Measurements from ENCODE around the gene GH1. TPM values are rescaled to one million over a fixed set of nuclear protein-coding genes. Genes with fewer than 3 reads are reported as not detected.

Gene GH1
- polyA plus RNA-seq, 6 donors from 2014 or later: 1.8 TPM; not detected in 5

GRCh38 chr17:63950940-63951907 is 32.6 kb upstream of the GH1 start:
- H3K4me1 Mint-ChIP-seq: peaks cover 40 to 76% (median 59%) of the 10 kb centered on the region in 3 donors
- H3K9me3 Mint-ChIP-seq: peaks cover 0 to 1% (median 0%) of the 10 kb centered on the region in 7 donors
- ATAC-seq (ENCODE audit: low read depth in 2 of 2) (no peak), DNase-seq (peak; percentile 66)
- peak overlapping the region in 4 of 6 donors; percentile 11 to 67 (median 16) for H3K27ac Mint-ChIP-seq
- H3K36me3 Mint-ChIP-seq: no peaks in the 10 kb centered on the region
- H3K4me3 Mint-ChIP-seq: peak overlapping the region in 3 of 8 donors; percentile 35 to 56 (median 37)
- H3K27me3 Mint-ChIP-seq: no peaks in the 10 kb centered on the region

GRCh38 chr17:63949576-63950250 is 31.1 kb upstream of the GH1 start:
- Mint-ChIP-seq H3K9me3 (no peaks in the 10 kb centered on the region), H3K4me1 (peaks cover 42 to 77% (median 61%) of the 10 kb centered on the region in 3 donors), H3K27ac (no peak overlapping the region), H3K27me3 (no peaks in the 10 kb centered on the region), H3K36me3 (no peaks in the 10 kb centered on the region), H3K4me3 (no peak overlapping the region)
- ATAC-seq (ENCODE audit: low read depth in 2 of 2) (no peak), DNase-seq (no peak)

- peaks cover 39 to 72% (median 62%) of the 10 kb centered on the region in 3 donors for H3K4me1 Mint-ChIP-seq
- no peak for ATAC-seq (ENCODE audit: low read depth in 2 of 2)
- no peaks in the 10 kb centered on the region for H3K36me3 Mint-ChIP-seq
- no peaks in the 10 kb centered on the region for H3K27me3 Mint-ChIP-seq
- H3K9me3 Mint-ChIP-seq: no peaks in the 10 kb centered on the region
- DNase-seq: no peak
- peak overlapping the region in 1 of 8 donors; percentile 12 for H3K4me3 Mint-ChIP-seq
- H3K27ac Mint-ChIP-seq: peak overlapping the region in 1 of 6 donors; percentile 49
Measured at GRCh38 chr17:63948521-63948920, 29.9 kb upstream of the GH1 start.

- Mint-ChIP-seq H3K36me3 (no peaks in the 10 kb centered on the region), H3K27ac (no peak overlapping the region), H3K9me3 (no peaks in the 10 kb centered on the region), H3K4me3 (no peak overlapping the region), H3K27me3 (no peaks in the 10 kb centered on the region), H3K4me1 (peaks cover 43 to 72% (median 66%) of the 10 kb centered on the region in 3 donors)
- ATAC-seq (ENCODE audit: low read depth in 2 of 2) (no peak), DNase-seq (no peak)
Measured at GRCh38 chr17:63947711-63948330, 29.2 kb upstream of the GH1 start.

GRCh38 chr17:63946440-63947363 is 28.1 kb upstream of the GH1 start:
- H3K9me3 Mint-ChIP-seq: no peaks in the 10 kb centered on the region
- peak overlapping the region; percentile 91 to 98 (median 95) for H3K27ac Mint-ChIP-seq
- H3K27me3 Mint-ChIP-seq: no peaks in the 10 kb centered on the region
- ATAC-seq (ENCODE audit: low read depth in 2 of 2) (peak; percentile 75 to 77), DNase-seq (peak; percentile 76)
- peaks cover 42 to 77% (median 73%) of the 10 kb centered on the region in 3 donors for H3K4me1 Mint-ChIP-seq
- no peaks in the 10 kb centered on the region for H3K36me3 Mint-ChIP-seq
- peak overlapping the region; percentile 65 to 93 (median 90) for H3K4me3 Mint-ChIP-seq

- Mint-ChIP-seq H3K27ac (peak overlapping the region; percentile 58 to 98 (median 93)), H3K4me3 (peak overlapping the region; percentile 65 to 93 (median 90)), H3K27me3 (no peaks in the 10 kb centered on the region), H3K36me3 (no peaks in the 10 kb centered on the region), H3K4me1 (peaks cover 39 to 77% (median 77%) of the 10 kb centered on the region in 3 donors), H3K9me3 (no peaks in the 10 kb centered on the region)
- DNase-seq (peak; percentile 56), ATAC-seq (ENCODE audit: low read depth in 2 of 2) (peak; percentile 56 to 58)
Measured at GRCh38 chr17:63945784-63946439, 27.3 kb upstream of the GH1 start.

- Mint-ChIP-seq H3K4me1 (peaks cover 36 to 78% (median 74%) of the 10 kb centered on the region in 3 donors), H3K4me3 (peak overlapping the region; percentile 65 to 93 (median 90)), H3K36me3 (no peaks in the 10 kb centered on the region), H3K9me3 (no peaks in the 10 kb centered on the region), H3K27ac (peak overlapping the region; percentile 52 to 98 (median 93)), H3K27me3 (no peaks in the 10 kb centered on the region)
- no peak for DNase-seq
- ATAC-seq (ENCODE audit: low read depth in 2 of 2): no peak
Measured at GRCh38 chr17:63944736-63945499, 26.3 kb upstream of the GH1 start.

GRCh38 chr17:63943745-63944144 is 25.1 kb upstream of the GH1 start:
- no peaks in the 10 kb centered on the region for H3K9me3 Mint-ChIP-seq
- peak overlapping the region in 2 of 6 donors; percentile 40 to 92 for H3K27ac Mint-ChIP-seq
- peak overlapping the region in 1 of 8 donors; percentile 71 for H3K4me3 Mint-ChIP-seq
- H3K4me1 Mint-ChIP-seq: peaks cover 43 to 82% (median 80%) of the 10 kb centered on the region in 3 donors
- no peaks in the 10 kb centered on the region for H3K27me3 Mint-ChIP-seq
- H3K36me3 Mint-ChIP-seq: no peaks in the 10 kb centered on the region
- DNase-seq (no peak), ATAC-seq (ENCODE audit: low read depth in 2 of 2) (no peak)

- ATAC-seq (ENCODE audit: low read depth in 2 of 2): no peak
- Mint-ChIP-seq H3K27ac (peak overlapping the region in 3 of 6 donors; percentile 29 to 70 (median 39)), H3K4me1 (peaks cover 54 to 88% (median 83%) of the 10 kb centered on the region in 3 donors), H3K4me3 (no peak overlapping the region), H3K9me3 (no peaks in the 10 kb centered on the region), H3K27me3 (no peaks in the 10 kb centered on the region), H3K36me3 (no peaks in the 10 kb centered on the region)
- DNase-seq: no peak
Measured at GRCh38 chr17:63942309-63942985, 23.8 kb upstream of the GH1 start.

GRCh38 chr17:63941751-63942150 is 23.1 kb upstream of the GH1 start:
- Mint-ChIP-seq H3K27me3 (no peaks in the 10 kb centered on the region), H3K27ac (peak overlapping the region in 3 of 6 donors; percentile 70 to 84 (median 78)), H3K36me3 (no peaks in the 10 kb centered on the region), H3K9me3 (no peaks in the 10 kb centered on the region), H3K4me3 (no peak overlapping the region), H3K4me1 (peaks cover 58 to 90% (median 83%) of the 10 kb centered on the region in 3 donors)
- ATAC-seq (ENCODE audit: low read depth in 2 of 2) (no peak), DNase-seq (no peak)

GRCh38 chr17:63941162-63941561 is 22.5 kb upstream of the GH1 start:
- Mint-ChIP-seq H3K4me3 (peak overlapping the region in 1 of 8 donors; percentile 77), H3K36me3 (no peaks in the 10 kb centered on the region), H3K9me3 (peaks cover 0 to 3% (median 0%) of the 10 kb centered on the region in 7 donors), H3K4me1 (peaks cover 54 to 86% (median 85%) of the 10 kb centered on the region in 3 donors), H3K27me3 (no peaks in the 10 kb centered on the region), H3K27ac (peak overlapping the region in 2 of 6 donors; percentile 84 to 90)
- no peak for ATAC-seq (ENCODE audit: low read depth in 2 of 2)
- DNase-seq: no peak
